ENCODE data around the gene PTX4. TPM values are rescaled to one million over a fixed set of nuclear protein-coding genes. Genes with fewer than 3 reads are reported as not detected.

The PTX4 gene
- total RNA-seq, 1 donor from 2014 or later, result 0.21 TPM

DNA sequence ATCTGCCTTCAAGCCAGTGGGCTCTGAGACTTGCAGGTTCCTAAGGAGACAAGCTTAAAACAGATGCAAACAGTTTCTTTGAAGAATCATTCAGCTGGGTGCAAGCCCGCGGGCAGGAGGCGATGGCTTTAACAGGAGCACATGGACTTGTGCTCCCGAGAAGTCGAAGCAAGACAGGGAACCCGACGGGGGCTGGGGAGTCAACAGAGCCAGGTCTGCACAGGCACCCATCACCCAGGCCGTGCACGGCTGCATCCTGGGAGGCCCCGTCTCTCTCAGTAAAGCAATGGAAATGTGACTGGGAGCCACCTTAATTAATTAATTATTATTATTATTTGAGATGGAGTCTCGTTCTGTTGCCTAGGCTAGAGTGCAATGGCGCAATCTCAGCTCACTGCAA lies 333 bp upstream of the PTX4 start:
- Mint-ChIP-seq H3K27me3 (ENCODE audit: unreplicated experiment) (peaks cover 10% of the 10 kb centered on the region), H3K9me3 (ENCODE audit: unreplicated experiment) (no peaks in the 10 kb centered on the region), H3K27ac (ENCODE audit: unreplicated experiment) (no peak overlapping the region), H3K36me3 (ENCODE audit: low read depth, unreplicated experiment) (no peaks in the 10 kb centered on the region), H3K4me1 (ENCODE audit: unreplicated experiment) (peaks cover 12% of the 10 kb centered on the region), H3K4me3 (ENCODE audit: unreplicated experiment) (no peak overlapping the region)
- TF ChIP-seq, protein P1, sequence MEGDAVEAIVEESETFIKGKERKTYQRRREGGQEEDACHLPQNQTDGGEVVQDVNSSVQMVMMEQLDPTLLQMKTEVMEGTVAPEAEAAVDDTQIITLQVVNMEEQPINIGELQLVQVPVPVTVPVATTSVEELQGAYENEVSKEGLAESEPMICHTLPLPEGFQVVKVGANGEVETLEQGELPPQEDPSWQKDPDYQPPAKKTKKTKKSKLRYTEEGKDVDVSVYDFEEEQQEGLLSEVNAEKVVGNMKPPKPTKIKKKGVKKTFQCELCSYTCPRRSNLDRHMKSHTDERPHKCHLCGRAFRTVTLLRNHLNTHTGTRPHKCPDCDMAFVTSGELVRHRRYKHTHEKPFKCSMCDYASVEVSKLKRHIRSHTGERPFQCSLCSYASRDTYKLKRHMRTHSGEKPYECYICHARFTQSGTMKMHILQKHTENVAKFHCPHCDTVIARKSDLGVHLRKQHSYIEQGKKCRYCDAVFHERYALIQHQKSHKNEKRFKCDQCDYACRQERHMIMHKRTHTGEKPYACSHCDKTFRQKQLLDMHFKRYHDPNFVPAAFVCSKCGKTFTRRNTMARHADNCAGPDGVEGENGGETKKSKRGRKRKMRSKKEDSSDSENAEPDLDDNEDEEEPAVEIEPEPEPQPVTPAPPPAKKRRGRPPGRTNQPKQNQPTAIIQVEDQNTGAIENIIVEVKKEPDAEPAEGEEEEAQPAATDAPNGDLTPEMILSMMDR (IDR thresholded peaks at IDR 0.05; ENCODE audit: unreplicated experiment), result no peak
- DNase-seq (ENCODE audit: low spot score), result no peak

DNA sequence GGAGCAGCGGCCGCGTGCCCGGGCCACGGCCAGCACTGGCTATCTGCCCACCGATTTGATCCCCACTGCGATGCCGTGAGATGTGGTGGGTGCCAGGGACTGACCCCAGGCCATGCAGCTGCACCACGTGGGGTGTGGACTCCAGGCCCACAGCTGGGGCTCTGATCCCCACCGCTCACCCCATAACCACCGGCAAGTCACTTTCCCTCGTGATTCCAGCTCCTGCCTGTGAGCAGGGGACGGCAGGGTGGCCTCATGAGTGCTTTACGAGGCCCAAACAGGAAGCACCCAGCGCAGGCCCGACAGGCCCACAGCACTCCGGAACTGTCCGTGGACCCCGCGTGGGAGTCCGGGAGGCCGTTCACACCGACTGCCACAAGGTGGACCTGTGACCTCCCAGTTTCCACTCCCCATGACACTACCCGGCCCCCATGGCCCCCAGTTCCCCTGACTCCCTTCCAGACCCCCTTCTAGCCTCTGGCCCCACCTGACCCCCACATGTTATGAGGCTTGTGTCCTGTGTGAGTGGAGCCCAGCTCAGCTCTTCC lies 616 bp downstream of the PTX4 start:
- H3K27me3 Mint-ChIP-seq (ENCODE audit: unreplicated experiment), result peaks cover 15% of the 10 kb centered on the region
- TF ChIP-seq, protein P1 (IDR thresholded peaks at IDR 0.05; ENCODE audit: unreplicated experiment), result no peak
- H3K27ac Mint-ChIP-seq (ENCODE audit: unreplicated experiment), result no peak overlapping the region
- H3K9me3 Mint-ChIP-seq (ENCODE audit: unreplicated experiment), result no peaks in the 10 kb centered on the region
- H3K4me1 Mint-ChIP-seq (ENCODE audit: unreplicated experiment), result peaks cover 12% of the 10 kb centered on the region
- H3K4me3 Mint-ChIP-seq (ENCODE audit: unreplicated experiment), result no peak overlapping the region
- DNase-seq (ENCODE audit: low spot score), result no peak
- no peaks in the 10 kb centered on the region for H3K36me3 Mint-ChIP-seq (ENCODE audit: low read depth, unreplicated experiment)

DNA sequence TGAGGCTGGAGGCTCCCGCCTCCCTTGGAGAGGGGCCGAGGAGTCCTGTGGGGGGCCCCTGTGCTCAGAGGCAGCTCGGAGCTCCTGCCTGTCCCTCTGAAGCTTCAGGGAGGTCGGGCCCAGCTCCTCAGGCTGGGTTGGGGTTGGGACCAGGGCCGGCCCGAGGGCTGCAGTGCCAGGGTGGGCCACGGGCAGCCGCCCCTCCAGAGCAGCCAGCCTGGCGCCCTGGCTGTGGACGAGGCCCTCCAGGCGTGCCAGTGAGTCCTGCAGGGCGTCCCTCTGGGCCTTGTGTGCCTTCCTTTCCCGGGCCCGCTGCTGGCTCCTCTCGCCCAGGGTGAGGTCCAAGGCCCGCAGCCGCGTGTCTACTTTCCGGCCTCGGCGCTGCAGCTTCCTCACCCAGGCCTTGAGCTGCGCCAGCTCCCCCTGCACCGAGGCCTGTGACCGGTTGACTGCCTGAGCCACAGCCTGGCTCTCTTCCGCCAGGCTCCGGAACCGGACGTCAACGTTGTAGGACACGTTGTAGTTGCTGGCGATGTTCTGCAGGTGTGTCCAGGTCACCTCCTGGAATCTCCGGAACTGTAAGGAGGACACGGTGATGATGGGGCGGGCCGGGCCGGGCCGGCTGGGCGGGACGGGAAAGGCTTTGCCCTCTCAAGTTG lies 1.2 kb downstream of the PTX4 start:
- H3K9me3 Mint-ChIP-seq (ENCODE audit: unreplicated experiment), result no peaks in the 10 kb centered on the region
- no peak for DNase-seq (ENCODE audit: low spot score)
- peaks cover 7% of the 10 kb centered on the region for H3K4me1 Mint-ChIP-seq (ENCODE audit: unreplicated experiment)
- TF ChIP-seq, protein P1 (IDR thresholded peaks at IDR 0.05; ENCODE audit: unreplicated experiment), result no peak
- no peaks in the 10 kb centered on the region for H3K36me3 Mint-ChIP-seq (ENCODE audit: low read depth, unreplicated experiment)
- no peak overlapping the region for H3K27ac Mint-ChIP-seq (ENCODE audit: unreplicated experiment)
- H3K4me3 Mint-ChIP-seq (ENCODE audit: unreplicated experiment), result no peak overlapping the region
- H3K27me3 Mint-ChIP-seq (ENCODE audit: unreplicated experiment), result peaks cover 12% of the 10 kb centered on the region

DNA sequence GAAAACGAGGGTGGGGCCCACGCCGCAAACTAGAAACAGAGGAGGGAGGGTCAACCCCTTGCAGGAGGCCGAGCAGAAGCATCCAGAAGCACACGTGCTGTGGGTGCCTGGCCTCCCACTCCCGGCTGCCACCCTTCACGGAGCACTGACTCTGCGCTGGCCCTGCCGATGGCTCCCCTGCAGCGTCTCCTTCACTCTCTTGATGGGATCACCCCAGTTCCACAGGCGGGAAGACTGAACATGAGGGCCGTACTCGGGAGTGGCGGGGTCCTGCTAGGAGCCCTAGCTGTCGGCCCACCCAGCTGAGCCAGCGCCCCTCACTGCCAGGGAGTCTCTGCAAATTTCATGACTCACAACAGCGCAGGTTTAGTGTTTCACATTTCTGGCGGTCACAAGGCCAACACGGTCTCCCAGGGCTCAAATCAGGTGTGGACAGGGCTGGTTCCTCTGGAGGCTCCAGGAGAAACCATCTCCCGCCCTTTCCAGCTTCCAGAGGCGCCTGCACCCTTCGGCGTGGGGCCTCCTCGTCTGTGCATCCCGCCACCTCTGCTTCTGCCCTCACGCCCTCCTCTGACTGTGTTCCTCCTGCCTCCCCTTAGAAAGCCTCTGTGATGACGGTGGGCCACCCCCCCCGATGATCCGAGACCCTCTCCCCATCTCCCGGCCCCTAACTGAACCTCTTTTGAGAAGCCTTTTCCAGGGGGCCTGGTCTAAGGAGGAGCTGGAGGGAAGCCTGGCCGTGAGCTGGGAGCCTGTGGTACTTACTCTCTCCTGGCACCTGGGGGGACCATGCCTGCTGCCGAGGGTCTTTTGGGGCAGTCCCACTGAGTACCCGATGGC lies 2.0 kb downstream of the PTX4 start:
- Mint-ChIP-seq H3K27me3 (ENCODE audit: unreplicated experiment) (peaks cover 9% of the 10 kb centered on the region), H3K27ac (ENCODE audit: unreplicated experiment) (no peak overlapping the region), H3K4me3 (ENCODE audit: unreplicated experiment) (no peak overlapping the region), H3K36me3 (ENCODE audit: low read depth, unreplicated experiment) (no peaks in the 10 kb centered on the region), H3K4me1 (ENCODE audit: unreplicated experiment) (peaks cover 4% of the 10 kb centered on the region), H3K9me3 (ENCODE audit: unreplicated experiment) (no peaks in the 10 kb centered on the region)
- TF ChIP-seq, protein P1 (IDR thresholded peaks at IDR 0.05; ENCODE audit: unreplicated experiment), result no peak
- DNase-seq (ENCODE audit: low spot score), result no peak

Measured in endothelial cell (in vitro differentiated cells).